OCI-LY1 (cell line): Measurements from ENCODE around the gene ATN1.

Experiments used
- EZH2 ChIP-seq: fragments of 200-600 bp; sonication (generic), shearing (Covaris generic); IDR thresholded peaks from 2 replicates; pipeline ENCODE4 v1.8.0; 2017; ENCODE audit warnings: borderline replicate concordance, mixed run types, mild to moderate bottlenecking, antibody characterized with exemption, low read length, moderate library complexity, mixed read lengths
- TF ChIP-seq, protein P1 (sequence below): fragments of 200-600 bp; sonication (generic), shearing (Covaris generic); IDR thresholded peaks from 2 replicates; pipeline ENCODE4 v1.5.1; 2017; ENCODE audit warnings: mild to moderate bottlenecking, antibody characterized with exemption, low read length, moderate library complexity, mixed read lengths

DNA sequence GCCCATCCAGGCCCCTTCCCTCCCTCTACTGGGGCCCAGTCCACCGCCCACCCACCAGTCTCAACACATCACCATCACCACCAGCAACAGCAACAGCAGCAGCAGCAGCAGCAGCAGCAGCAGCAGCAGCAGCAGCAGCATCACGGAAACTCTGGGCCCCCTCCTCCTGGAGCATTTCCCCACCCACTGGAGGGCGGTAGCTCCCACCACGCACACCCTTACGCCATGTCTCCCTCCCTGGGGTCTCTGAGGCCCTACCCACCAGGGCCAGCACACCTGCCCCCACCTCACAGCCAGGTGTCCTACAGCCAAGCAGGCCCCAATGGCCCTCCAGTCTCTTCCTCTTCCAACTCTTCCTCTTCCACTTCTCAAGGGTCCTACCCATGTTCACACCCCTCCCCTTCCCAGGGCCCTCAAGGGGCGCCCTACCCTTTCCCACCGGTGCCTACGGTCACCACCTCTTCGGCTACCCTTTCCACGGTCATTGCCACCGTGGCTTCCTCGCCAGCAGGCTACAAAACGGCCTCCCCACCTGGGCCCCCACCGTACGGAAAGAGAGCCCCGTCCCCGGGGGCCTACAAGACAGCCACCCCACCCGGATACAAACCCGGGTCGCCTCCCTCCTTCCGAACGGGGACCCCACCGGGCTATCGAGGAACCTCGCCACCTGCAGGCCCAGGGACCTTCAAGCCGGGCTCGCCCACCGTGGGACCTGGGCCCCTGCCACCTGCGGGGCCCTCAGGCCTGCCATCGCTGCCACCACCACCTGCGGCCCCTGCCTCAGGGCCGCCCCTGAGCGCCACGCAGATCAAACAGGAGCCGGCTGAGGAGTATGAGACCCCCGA lies 9.1 kb downstream of the ATN1 start:
- TF ChIP-seq, protein P1, sequence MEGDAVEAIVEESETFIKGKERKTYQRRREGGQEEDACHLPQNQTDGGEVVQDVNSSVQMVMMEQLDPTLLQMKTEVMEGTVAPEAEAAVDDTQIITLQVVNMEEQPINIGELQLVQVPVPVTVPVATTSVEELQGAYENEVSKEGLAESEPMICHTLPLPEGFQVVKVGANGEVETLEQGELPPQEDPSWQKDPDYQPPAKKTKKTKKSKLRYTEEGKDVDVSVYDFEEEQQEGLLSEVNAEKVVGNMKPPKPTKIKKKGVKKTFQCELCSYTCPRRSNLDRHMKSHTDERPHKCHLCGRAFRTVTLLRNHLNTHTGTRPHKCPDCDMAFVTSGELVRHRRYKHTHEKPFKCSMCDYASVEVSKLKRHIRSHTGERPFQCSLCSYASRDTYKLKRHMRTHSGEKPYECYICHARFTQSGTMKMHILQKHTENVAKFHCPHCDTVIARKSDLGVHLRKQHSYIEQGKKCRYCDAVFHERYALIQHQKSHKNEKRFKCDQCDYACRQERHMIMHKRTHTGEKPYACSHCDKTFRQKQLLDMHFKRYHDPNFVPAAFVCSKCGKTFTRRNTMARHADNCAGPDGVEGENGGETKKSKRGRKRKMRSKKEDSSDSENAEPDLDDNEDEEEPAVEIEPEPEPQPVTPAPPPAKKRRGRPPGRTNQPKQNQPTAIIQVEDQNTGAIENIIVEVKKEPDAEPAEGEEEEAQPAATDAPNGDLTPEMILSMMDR, result peak; percentile 19; the same call in 1 of the 2 replicates
- TF ChIP-seq EZH2, result no peak
